Stimulated activated CD8-positive, alpha-beta memory T cell treated with anti-CD3 and anti-CD28 coated beads, Interleukin-15, amount 100 ng/mL, for 1 hour (primary cell): ENCODE data around the gene ZNG1A.
"Not testable (repeated sequence)": the region's sequence is repeated elsewhere in the genome, so short reads cannot be mapped to it uniquely, and the experiment has no call there.

Experiments
- DNase-seq: peaks from one replicate; pipeline ENCODE4 v3.0.0-alpha.2; 2020; ENCODE audit warnings: low read depth

ZNG1A gene

DNA sequence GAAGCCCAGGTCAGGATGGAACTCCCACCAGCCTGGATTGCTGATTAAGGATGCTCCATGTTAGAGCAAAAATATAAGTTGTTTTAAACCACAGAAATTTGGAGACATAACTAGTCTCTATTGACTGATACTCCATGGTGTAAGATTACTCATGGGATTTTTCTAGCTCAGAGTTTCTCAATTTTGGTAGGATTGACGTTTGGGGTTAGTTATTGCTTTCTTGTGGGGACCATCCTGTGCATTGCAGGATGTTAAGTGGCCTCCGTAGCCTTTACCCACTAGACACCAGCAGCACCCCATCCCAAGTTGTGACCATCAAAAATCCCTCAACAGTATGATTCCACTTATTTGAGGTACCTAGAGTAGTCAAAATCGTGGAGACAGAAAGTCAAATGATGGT is 80.1 kb downstream of the ZNG1A start:
- DNase-seq: not testable (repeated sequence)

GRCh38 chr9:94992-95391 is 83.9 kb downstream of the ZNG1A start:
- not testable (repeated sequence) for DNase-seq

- not testable (repeated sequence) for DNase-seq
Observed at GRCh38 chr9:94323-94722, 84.5 kb downstream of the ZNG1A start.

GRCh38 chr9:93909-94308 is 84.9 kb downstream of the ZNG1A start:
- not testable (repeated sequence) for DNase-seq

DNA sequence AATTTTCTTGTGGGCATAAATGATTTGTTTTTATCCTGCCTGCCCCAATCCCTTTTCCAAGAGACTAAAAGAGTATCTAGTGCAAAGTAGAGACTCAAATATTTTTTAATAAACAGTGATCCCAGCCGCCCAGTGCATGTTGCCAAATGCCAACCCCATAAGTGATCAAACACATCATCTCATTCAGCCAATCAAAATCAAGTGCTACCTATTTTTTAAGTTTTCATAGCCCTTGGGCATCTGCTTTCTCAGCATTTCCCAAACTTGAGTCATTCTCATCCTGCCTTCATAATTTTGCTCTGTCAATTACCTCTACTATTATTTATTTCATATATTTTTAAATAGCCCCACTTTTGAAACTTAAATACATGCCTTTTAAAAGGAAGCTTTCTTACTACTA is 88.0 kb downstream of the ZNG1A start:
- DNase-seq: not testable (repeated sequence)

GRCh38 chr9:88396-89037 is 90.3 kb downstream of the ZNG1A start:
- not testable (repeated sequence) for DNase-seq

GRCh38 chr9:87860-88259 is 91.0 kb downstream of the ZNG1A start:
- DNase-seq: not testable (repeated sequence)

DNA sequence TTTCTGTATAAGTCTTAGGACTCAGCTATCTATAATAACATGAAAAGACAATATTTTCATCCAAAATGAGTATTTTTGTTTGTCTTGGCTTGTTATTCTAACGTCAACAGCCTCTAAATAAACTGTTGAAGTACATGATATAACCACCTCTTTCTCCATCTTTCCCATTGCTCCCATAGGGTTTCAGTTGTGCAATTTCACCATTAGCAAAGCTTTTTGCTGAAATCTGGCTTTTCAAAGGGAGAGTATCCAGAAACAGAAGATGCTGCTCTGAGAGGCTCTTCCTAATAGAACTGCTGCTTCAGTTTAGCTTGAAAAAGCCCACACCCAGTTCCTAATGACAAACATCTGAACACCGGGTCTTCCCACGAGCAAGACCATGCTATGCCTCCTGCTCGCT is 91.8 kb downstream of the ZNG1A start:
- not testable (repeated sequence) for DNase-seq

DNA sequence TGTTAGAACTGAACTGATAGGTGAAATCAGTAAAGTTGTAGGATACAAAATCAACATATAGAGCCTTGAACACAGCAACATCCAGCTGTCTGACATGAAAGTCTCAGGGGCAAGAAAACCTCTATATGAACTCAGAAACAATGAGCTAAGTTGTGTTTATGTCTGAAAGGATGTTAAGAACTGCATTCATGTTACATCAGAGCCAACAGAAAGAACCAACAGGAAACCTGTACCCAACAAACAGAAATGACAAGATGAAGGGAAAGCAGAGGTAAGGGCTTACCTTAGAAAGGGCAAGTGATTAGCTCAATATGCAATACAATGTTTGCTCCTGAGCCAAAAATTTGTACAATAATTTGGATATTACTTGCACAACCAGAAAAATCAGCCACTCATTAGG is 92.2 kb downstream of the ZNG1A start:
- DNase-seq: not testable (repeated sequence)

GRCh38 chr9:82932-83689 is 95.7 kb downstream of the ZNG1A start:
- not testable (repeated sequence) for DNase-seq

- DNase-seq: not testable (repeated sequence)
Observed at GRCh38 chr9:78333-78732, 100.5 kb downstream of the ZNG1A start.

GRCh38 chr9:76389-76788 is 102.5 kb downstream of the ZNG1A start:
- not testable (repeated sequence) for DNase-seq

- not testable (repeated sequence) for DNase-seq
Observed at GRCh38 chr9:73900-74525, 104.8 kb downstream of the ZNG1A start.

GRCh38 chr9:73076-73899 is 105.6 kb downstream of the ZNG1A start:
- DNase-seq: not testable (repeated sequence)
